ENCODE measurements around the gene SRXN1.

Gene SRXN1

GRCh38 chr20:653110-653589 lies at the start of gene SRXN1:
Gene SRXN1, minus strand, starts transcription at chr20:653200. Its CDS starts 15 bp downstream, at chr20:653185.
- H3K4me3 ChIP-seq (ENCODE audit: low read depth, low read length) = peak within 1 kb of the TSS; percentile 83
- peak; percentile 52 for TF ChIP-seq CTCF (IDR thresholded peaks at IDR 0.05; ENCODE audit: low read depth, low read length, missing control alignments)
- peak; percentile 55 for DNase-seq (ENCODE audit: low read depth)

GRCh38 chr20:701401-702129 lies 48.6 kb upstream of the SRXN1 start:
- TF ChIP-seq CTCF (IDR thresholded peaks at IDR 0.05; ENCODE audit: low read depth, low read length, missing control alignments) = no peak
- DNase-seq (ENCODE audit: low read depth) = no peak
- H3K4me3 ChIP-seq (ENCODE audit: low read depth, low read length) = no peak overlapping the region

- H3K4me3 ChIP-seq (ENCODE audit: low read depth, low read length) = no peak overlapping the region
- TF ChIP-seq CTCF (IDR thresholded peaks at IDR 0.05; ENCODE audit: low read depth, low read length, missing control alignments) = no peak
- DNase-seq (ENCODE audit: low read depth) = no peak
Observed at GRCh38 chr20:699811-700338, 46.9 kb upstream of the SRXN1 start.

GRCh38 chr20:699342-699741 lies 46.3 kb upstream of the SRXN1 start:
- no peak for TF ChIP-seq CTCF (IDR thresholded peaks at IDR 0.05; ENCODE audit: low read depth, low read length, missing control alignments)
- H3K4me3 ChIP-seq (ENCODE audit: low read depth, low read length) = no peak overlapping the region
- DNase-seq (ENCODE audit: low read depth) = no peak

GRCh38 chr20:698276-698675 lies 45.3 kb upstream of the SRXN1 start:
- DNase-seq (ENCODE audit: low read depth) = no peak
- TF ChIP-seq CTCF (IDR thresholded peaks at IDR 0.05; ENCODE audit: low read depth, low read length, missing control alignments) = no peak
- H3K4me3 ChIP-seq (ENCODE audit: low read depth, low read length) = no peak overlapping the region

GRCh38 chr20:697826-698225 lies 44.8 kb upstream of the SRXN1 start:
- no peak for DNase-seq (ENCODE audit: low read depth)
- no peak overlapping the region for H3K4me3 ChIP-seq (ENCODE audit: low read depth, low read length)
- no peak for TF ChIP-seq CTCF (IDR thresholded peaks at IDR 0.05; ENCODE audit: low read depth, low read length, missing control alignments)

All from GM12864 (cell line).